Neural progenitor cell (in vitro differentiated cells): Measurements from ENCODE around the gene PACSIN2. TPM values are rescaled to one million over a fixed set of nuclear protein-coding genes. Genes with fewer than 3 reads are reported as not detected.

Source experiments
- DNase-seq: peaks from one replicate; pipeline ENCODE4 v3.0.0-alpha.2; 2016; ENCODE audit warnings: low spot score
- H2AFZ ChIP-seq: fragments of 200-600 bp; sonication (generic); replicated peaks from 2 replicates; pipeline ENCODE4 v1.6.1; 2016; ENCODE audit warnings: antibody characterized with exemption
- H3F3A ChIP-seq: fragments of 200-600 bp; sonication (generic); 2 replicates; pipeline ENCODE4 v1.6.1; 2016; ENCODE audit warnings: antibody characterized with exemption, low read depth
- H3K27ac ChIP-seq: fragments of 200-600 bp; sonication (generic); 2 replicates; pipeline ENCODE4 v1.5.1; 2016; ENCODE audit warnings: mild to moderate bottlenecking
- H3K27me3 ChIP-seq: fragments of 200-600 bp; sonication (generic); 2 replicates; pipeline ENCODE4 v1.6.1; 2016; ENCODE audit warnings: mild to moderate bottlenecking, moderate library complexity
- H3K36me3 ChIP-seq: fragments of 200-600 bp; sonication (generic); 2 replicates; pipeline ENCODE4 v1.5.1; 2016
- H3K4me1 ChIP-seq: fragments of 200-600 bp; sonication (generic); 2 replicates; pipeline ENCODE4 v1.6.1; 2016; ENCODE audit warnings: mixed run types
- H3K4me2 ChIP-seq: fragments of 200-600 bp; sonication (generic); 2 replicates; pipeline ENCODE4 v1.6.1; 2016
- H3K4me3 ChIP-seq: fragments of 200-600 bp; sonication (generic); 2 replicates; pipeline ENCODE4 v1.5.1; 2016
- H3K79me2 ChIP-seq: fragments of 200-600 bp; sonication (generic); 2 replicates; pipeline ENCODE4 v1.6.1; 2016; ENCODE audit warnings: low read depth
- H3K9ac ChIP-seq: fragments of 200-600 bp; sonication (generic); 2 replicates; pipeline ENCODE4 v1.6.1; 2016
- H3K9me3 ChIP-seq: fragments of 200-600 bp; sonication (generic); 2 replicates; pipeline ENCODE4 v1.5.1; 2016; ENCODE audit warnings: low read depth
- H4K20me1 ChIP-seq: fragments of 200-600 bp; sonication (generic); 2 replicates; pipeline ENCODE4 v1.6.1; 2016; ENCODE audit warnings: low read depth
- H3K27ac Mint-ChIP-seq: 3 replicates; pipeline ENCODE4 v1.8.0; 2021; ENCODE audit warnings: mixed read lengths
- H3K27me3 Mint-ChIP-seq: 2 replicates; pipeline ENCODE4 v1.8.0; 2022; ENCODE audit warnings: low read depth, mild to moderate bottlenecking, inconsistent platforms, moderate library complexity, mixed read lengths; ENCODE audit not compliant: insufficient read depth
- H3K36me3 Mint-ChIP-seq: 3 replicates; pipeline ENCODE4 v1.8.0; 2021; ENCODE audit warnings: mixed read lengths
- H3K4me1 Mint-ChIP-seq: 3 replicates; pipeline ENCODE4 v1.8.0; 2021; ENCODE audit warnings: mixed read lengths
- H3K4me3 Mint-ChIP-seq: 3 replicates; pipeline ENCODE4 v1.8.0; 2021; ENCODE audit warnings: mild to moderate bottlenecking, moderate library complexity, mixed read lengths
- H3K9me3 Mint-ChIP-seq: 3 replicates; pipeline ENCODE4 v1.8.0; 2020; ENCODE audit warnings: mixed read lengths
- EZH2 ChIP-seq: fragments of 200-600 bp; sonication (generic); IDR thresholded peaks from 2 replicates; pipeline ENCODE4 v1.6.1; 2017; ENCODE audit warnings: antibody characterized with exemption, mild to moderate bottlenecking, moderate library complexity
- EZH2phosphoT487 ChIP-seq: fragments of 200-600 bp; sonication (generic); IDR thresholded peaks from 2 replicates; pipeline ENCODE4 v1.6.1; 2017; ENCODE audit warnings: antibody characterized with exemption
- total RNA-seq: library from RNA; depleted of rRNA; stranded (reverse); fragments of >200 nt; gene quantifications from 2 replicates; pipeline ENCODE4 v1.2.3, GENCODE V29; 2015; ENCODE audit warnings: low replicate concordance
- TF ChIP-seq, protein P1 (sequence below): fragments of 200-600 bp; sonication (generic); IDR thresholded peaks from 2 replicates; pipeline ENCODE4 v1.5.1; 2017; ENCODE audit warnings: antibody characterized with exemption, mild to moderate bottlenecking

Gene PACSIN2
- total RNA-seq, 1 donor from 2014 or later, result 38.1 TPM

DNA sequence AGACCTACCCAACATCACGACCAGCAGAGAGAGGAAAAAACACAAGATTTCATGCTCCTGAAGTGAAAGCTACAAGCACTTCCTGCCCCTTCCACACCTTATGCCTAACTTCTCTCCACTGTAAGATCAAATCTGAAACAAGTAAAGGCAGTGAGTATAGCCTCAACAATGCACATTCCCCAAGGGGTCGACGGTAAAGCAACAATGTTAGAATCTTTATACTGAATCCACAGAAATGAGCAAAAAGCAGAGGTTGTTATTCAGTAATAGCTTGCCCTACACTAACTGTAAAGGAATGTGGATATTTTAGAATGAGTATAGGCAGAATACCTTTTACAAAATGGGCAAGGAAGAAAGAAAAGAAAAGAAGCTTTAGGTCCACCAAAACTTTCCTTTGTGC lies 173.5 kb downstream of the PACSIN2 start:
- H3K4me3 Mint-ChIP-seq, result no peak overlapping the region
- no peak overlapping the region for H3K27ac ChIP-seq
- no peak overlapping the region for H3K9ac ChIP-seq
- no peak overlapping the region for H3K27ac Mint-ChIP-seq
- no peaks in the 10 kb centered on the region for H3K36me3 ChIP-seq
- no peaks in the 10 kb centered on the region for H3K9me3 ChIP-seq
- H3K4me3 ChIP-seq, result no peak overlapping the region
- no peaks in the 10 kb centered on the region for H3K4me1 Mint-ChIP-seq
- peaks cover 2% of the 10 kb centered on the region for H3K27me3 Mint-ChIP-seq
- H3K27me3 ChIP-seq, result no peaks in the 10 kb centered on the region
- H3K4me1 ChIP-seq, result no peaks in the 10 kb centered on the region
- H3F3A ChIP-seq, result no peaks in the 10 kb centered on the region
- H3K36me3 Mint-ChIP-seq, result peaks cover 34% of the 10 kb centered on the region
- no peaks in the 10 kb centered on the region for H3K79me2 ChIP-seq
- H2AFZ ChIP-seq, result no peak overlapping the region
- H3K9me3 Mint-ChIP-seq, result no peaks in the 10 kb centered on the region
- no peak overlapping the region for H3K4me2 ChIP-seq
- no peak for DNase-seq
- no peaks in the 10 kb centered on the region for H4K20me1 ChIP-seq
- TF ChIP-seq EZH2phosphoT487, result no peak
- TF ChIP-seq, protein P1, sequence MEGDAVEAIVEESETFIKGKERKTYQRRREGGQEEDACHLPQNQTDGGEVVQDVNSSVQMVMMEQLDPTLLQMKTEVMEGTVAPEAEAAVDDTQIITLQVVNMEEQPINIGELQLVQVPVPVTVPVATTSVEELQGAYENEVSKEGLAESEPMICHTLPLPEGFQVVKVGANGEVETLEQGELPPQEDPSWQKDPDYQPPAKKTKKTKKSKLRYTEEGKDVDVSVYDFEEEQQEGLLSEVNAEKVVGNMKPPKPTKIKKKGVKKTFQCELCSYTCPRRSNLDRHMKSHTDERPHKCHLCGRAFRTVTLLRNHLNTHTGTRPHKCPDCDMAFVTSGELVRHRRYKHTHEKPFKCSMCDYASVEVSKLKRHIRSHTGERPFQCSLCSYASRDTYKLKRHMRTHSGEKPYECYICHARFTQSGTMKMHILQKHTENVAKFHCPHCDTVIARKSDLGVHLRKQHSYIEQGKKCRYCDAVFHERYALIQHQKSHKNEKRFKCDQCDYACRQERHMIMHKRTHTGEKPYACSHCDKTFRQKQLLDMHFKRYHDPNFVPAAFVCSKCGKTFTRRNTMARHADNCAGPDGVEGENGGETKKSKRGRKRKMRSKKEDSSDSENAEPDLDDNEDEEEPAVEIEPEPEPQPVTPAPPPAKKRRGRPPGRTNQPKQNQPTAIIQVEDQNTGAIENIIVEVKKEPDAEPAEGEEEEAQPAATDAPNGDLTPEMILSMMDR, result no peak
- no peak for TF ChIP-seq EZH2

- TF ChIP-seq, protein P1, result no peak
- TF ChIP-seq EZH2phosphoT487 (no peak), EZH2 (no peak)
- H3K36me3 ChIP-seq, result no peaks in the 10 kb centered on the region
- no peak overlapping the region for H3K4me2 ChIP-seq
- Mint-ChIP-seq H3K4me1 (no peaks in the 10 kb centered on the region), H3K36me3 (peaks cover 18% of the 10 kb centered on the region), H3K27me3 (no peaks in the 10 kb centered on the region), H3K27ac (no peak overlapping the region), H3K4me3 (no peak overlapping the region), H3K9me3 (no peaks in the 10 kb centered on the region)
- H4K20me1 ChIP-seq, result no peaks in the 10 kb centered on the region
- no peak overlapping the region for H3K4me3 ChIP-seq
- H3K27ac ChIP-seq, result no peak overlapping the region
- H3K9me3 ChIP-seq, result no peaks in the 10 kb centered on the region
- DNase-seq, result no peak
- H3K27me3 ChIP-seq, result no peaks in the 10 kb centered on the region
- H3K79me2 ChIP-seq, result no peaks in the 10 kb centered on the region
- no peaks in the 10 kb centered on the region for H3F3A ChIP-seq
- no peaks in the 10 kb centered on the region for H3K4me1 ChIP-seq
- no peak overlapping the region for H3K9ac ChIP-seq
- no peak overlapping the region for H2AFZ ChIP-seq
These were observed 177.4 kb downstream of the PACSIN2 start for GRCh38 chr22:42837556-42837955.

- no peak overlapping the region for H2AFZ ChIP-seq
- H3K27ac Mint-ChIP-seq, result no peak overlapping the region
- H3K36me3 Mint-ChIP-seq, result peaks cover 12% of the 10 kb centered on the region
- no peak overlapping the region for H3K9ac ChIP-seq
- no peaks in the 10 kb centered on the region for H4K20me1 ChIP-seq
- H3K4me2 ChIP-seq, result no peak overlapping the region
- H3F3A ChIP-seq, result no peaks in the 10 kb centered on the region
- H3K4me1 ChIP-seq, result no peaks in the 10 kb centered on the region
- H3K4me3 Mint-ChIP-seq, result no peak overlapping the region
- no peaks in the 10 kb centered on the region for H3K9me3 ChIP-seq
- TF ChIP-seq, protein P1, result no peak
- TF ChIP-seq EZH2phosphoT487 (no peak), EZH2 (no peak)
- no peak for DNase-seq
- no peaks in the 10 kb centered on the region for H3K79me2 ChIP-seq
- no peaks in the 10 kb centered on the region for H3K36me3 ChIP-seq
- H3K27me3 Mint-ChIP-seq, result no peaks in the 10 kb centered on the region
- H3K27me3 ChIP-seq, result no peaks in the 10 kb centered on the region
- H3K9me3 Mint-ChIP-seq, result no peaks in the 10 kb centered on the region
- H3K27ac ChIP-seq, result no peak overlapping the region
- H3K4me3 ChIP-seq, result no peak overlapping the region
- H3K4me1 Mint-ChIP-seq, result no peaks in the 10 kb centered on the region
These were observed 178.9 kb downstream of the PACSIN2 start for GRCh38 chr22:42836026-42836425.
